WTC11 (cell line): ENCODE data around the gene TPP1. TPM values are rescaled to one million over a fixed set of nuclear protein-coding genes. Genes with fewer than 3 reads are reported as not detected.

Experiments
- ATAC-seq: fragments of 200-7000 bp; cut with Tn5 transposase; 2 replicates; pipeline ENCODE4 v1.10.0; 2021; ENCODE audit warnings: mild to moderate bottlenecking, moderate library complexity
- CTCF ChIA-PET: fragments of 300-600 bp; sonication (Branson Sonifier 250); formaldehyde crosslinking; loops from one replicate; lab custom pipeline; 2021; ENCODE audit warnings: antibody characterized with exemption; lab: Charles Lee
- POLR2A ChIA-PET: fragments of 350-600 bp; sonication (Branson Sonifier 250); formaldehyde crosslinking; loops from one replicate; lab custom pipeline; 2021; ENCODE audit warnings: antibody characterized with exemption; lab: Charles Lee
- DNase-seq: peaks from one replicate; pipeline ENCODE4 v3.0.0; 2021; ENCODE audit warnings: low spot score
- H3K27ac Mint-ChIP-seq: 2 replicates; pipeline ENCODE4 v1.8.0; 2021; ENCODE audit warnings: mixed read lengths
- H3K27me3 Mint-ChIP-seq: 2 replicates; pipeline ENCODE4 v1.8.0; 2021; ENCODE audit warnings: low read depth, mild to moderate bottlenecking, moderate library complexity, mixed read lengths
- H3K36me3 Mint-ChIP-seq: 2 replicates; pipeline ENCODE4 v1.8.0; 2021; ENCODE audit warnings: mixed read lengths
- H3K4me1 Mint-ChIP-seq: 2 replicates; pipeline ENCODE4 v1.8.0; 2022; ENCODE audit warnings: mixed read lengths
- H3K4me3 Mint-ChIP-seq: 2 replicates; pipeline ENCODE4 v1.8.0; 2021; ENCODE audit warnings: mild to moderate bottlenecking, moderate library complexity, mixed read lengths
- H3K9me3 Mint-ChIP-seq: 2 replicates; pipeline ENCODE4 v1.8.0; 2021; ENCODE audit warnings: mixed read lengths
- ATF1 ChIP-seq: sonication (generic); formaldehyde crosslinking; IDR thresholded peaks from 2 replicates; pipeline ENCODE4 v1.8.1; 2023; ENCODE audit warnings: mild to moderate bottlenecking, moderate library complexity, missing genetic modification reagents
- GTF2I ChIP-seq: fragments of 250-450 bp; sonication (Bioruptor Pico); conservative IDR thresholded peaks from 2 replicates; pipeline ENCODE4 v1.4.0; 2021; ENCODE audit warnings: mild to moderate bottlenecking
- JUN ChIP-seq: sonication (generic); formaldehyde crosslinking; IDR thresholded peaks from 2 replicates; pipeline ENCODE4 v1.8.0; 2023; ENCODE audit warnings: mild to moderate bottlenecking, missing genetic modification reagents
- NFYB ChIP-seq: sonication (generic); formaldehyde crosslinking; conservative IDR thresholded peaks from 2 replicates; pipeline ENCODE4 v1.8.0; 2022; ENCODE audit warnings: low read depth, missing genetic modification reagents
- NR1H2 ChIP-seq: sonication (generic); formaldehyde crosslinking; IDR thresholded peaks from 2 replicates; pipeline ENCODE4 v1.9.0; 2021; ENCODE audit warnings: mild to moderate bottlenecking, moderate library complexity, missing genetic modification reagents
- NR3C1 ChIP-seq: sonication (generic); formaldehyde crosslinking; conservative IDR thresholded peaks from 2 replicates; pipeline ENCODE4 v1.8.1; 2023; ENCODE audit warnings: low read depth, mild to moderate bottlenecking, missing genetic modification reagents
- PRRX2 ChIP-seq: fragments of 250-450 bp; sonication (Bioruptor Pico); IDR thresholded peaks from 2 replicates; pipeline ENCODE4 v1.8.0; 2021; ENCODE audit warnings: mild to moderate bottlenecking
- RELA ChIP-seq: sonication (generic); formaldehyde crosslinking; IDR thresholded peaks from 2 replicates; pipeline ENCODE4 v1.8.1; 2022; ENCODE audit warnings: missing genetic modification reagents, mild to moderate bottlenecking, borderline replicate concordance
- TEAD4 ChIP-seq: sonication (generic); formaldehyde crosslinking; IDR thresholded peaks from 2 replicates; pipeline ENCODE4 v1.8.0; 2022; ENCODE audit warnings: mild to moderate bottlenecking, missing genetic modification reagents
- ZNF263 ChIP-seq: sonication (generic); formaldehyde crosslinking; IDR thresholded peaks from 2 replicates; pipeline ENCODE4 v1.8.1; 2022; ENCODE audit warnings: low read depth, mild to moderate bottlenecking, moderate library complexity, missing genetic modification reagents
- total RNA-seq: library from RNA; stranded (reverse); gene quantifications from 3 replicates; pipeline ENCODE4 v1.2.3, GENCODE V29; 2021
- TF ChIP-seq, protein P1 (sequence below): sonication (generic); formaldehyde crosslinking; IDR thresholded peaks from 2 replicates; pipeline ENCODE4 v1.8.0; 2023; ENCODE audit warnings: mild to moderate bottlenecking, missing genetic modification reagents
- TF ChIP-seq, protein P2 (sequence below): sonication (generic); formaldehyde crosslinking; IDR thresholded peaks from 2 replicates; pipeline ENCODE4 v1.8.1; 2023; ENCODE audit warnings: mild to moderate bottlenecking, missing genetic modification reagents, moderate library complexity
- TF ChIP-seq, protein P3 (sequence below): sonication (generic); formaldehyde crosslinking; IDR thresholded peaks from 2 replicates; pipeline ENCODE4 v1.8.0; 2022; ENCODE audit warnings: mild to moderate bottlenecking, missing genetic modification reagents
- TF ChIP-seq, protein P4 (sequence below): sonication (generic); formaldehyde crosslinking; IDR thresholded peaks from 2 replicates; pipeline ENCODE4 v1.8.0; 2022; ENCODE audit warnings: mild to moderate bottlenecking, missing genetic modification reagents
- TF ChIP-seq, protein P5 (sequence below): sonication (generic); formaldehyde crosslinking; conservative IDR thresholded peaks from 2 replicates; pipeline ENCODE4 v1.8.1; 2023; ENCODE audit warnings: mild to moderate bottlenecking, low read depth, missing genetic modification reagents, moderate library complexity
- TF ChIP-seq, protein P6 (sequence below): fragments of 250-450 bp; sonication (Bioruptor Pico); IDR thresholded peaks from 2 replicates; pipeline ENCODE4 v1.8.0; 2021; ENCODE audit warnings: mild to moderate bottlenecking
- TF ChIP-seq, protein P7 (sequence below): sonication (generic); formaldehyde crosslinking; IDR thresholded peaks from 2 replicates; pipeline ENCODE4 v1.8.1; 2023; ENCODE audit warnings: mild to moderate bottlenecking, missing genetic modification reagents
- TF ChIP-seq, protein P8 (sequence below): fragments of 250-450 bp; sonication (Bioruptor Pico); conservative IDR thresholded peaks from 2 replicates; pipeline ENCODE4 v1.9.0; 2021; ENCODE audit warnings: mild to moderate bottlenecking
- TF ChIP-seq, protein P9 (sequence below): sonication (generic); formaldehyde crosslinking; IDR thresholded peaks from 2 replicates; pipeline ENCODE4 v1.8.1; 2023; ENCODE audit warnings: mild to moderate bottlenecking, missing genetic modification reagents, moderate library complexity

Gene TPP1
- total RNA-seq, 1 experiment from 2014 or later: 36.2 TPM

DNA sequence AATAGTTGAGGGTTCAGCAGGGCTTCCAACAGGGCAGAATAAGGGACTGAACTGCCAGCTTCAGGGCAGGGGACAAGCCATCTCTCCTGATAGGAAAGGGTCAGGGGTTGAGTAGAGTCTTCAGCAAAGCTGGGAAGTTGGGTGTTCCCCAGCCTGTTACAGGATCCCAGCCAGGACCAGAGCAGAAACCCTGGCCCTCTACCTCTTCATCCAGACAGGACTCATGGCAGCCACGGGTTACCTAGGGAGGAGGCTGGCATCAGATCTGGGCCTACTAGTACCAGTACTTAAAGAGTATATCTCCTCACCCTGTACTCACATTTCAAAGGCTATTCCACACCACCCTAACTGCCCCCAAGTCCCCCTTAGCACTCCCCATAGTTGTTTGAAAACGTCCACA is 4.8 kb downstream of the TPP1 start:
- DNase-seq (no peak), ATAC-seq (no peak)
- Mint-ChIP-seq H3K4me3 (no peak overlapping the region), H3K4me1 (peaks cover 6% of the 10 kb centered on the region), H3K27me3 (no peaks in the 10 kb centered on the region), H3K36me3 (peaks cover 14% of the 10 kb centered on the region), H3K9me3 (no peaks in the 10 kb centered on the region), H3K27ac (no peak overlapping the region)
- CTCF ChIA-PET: no interaction called here
- TF ChIP-seq, protein P1, sequence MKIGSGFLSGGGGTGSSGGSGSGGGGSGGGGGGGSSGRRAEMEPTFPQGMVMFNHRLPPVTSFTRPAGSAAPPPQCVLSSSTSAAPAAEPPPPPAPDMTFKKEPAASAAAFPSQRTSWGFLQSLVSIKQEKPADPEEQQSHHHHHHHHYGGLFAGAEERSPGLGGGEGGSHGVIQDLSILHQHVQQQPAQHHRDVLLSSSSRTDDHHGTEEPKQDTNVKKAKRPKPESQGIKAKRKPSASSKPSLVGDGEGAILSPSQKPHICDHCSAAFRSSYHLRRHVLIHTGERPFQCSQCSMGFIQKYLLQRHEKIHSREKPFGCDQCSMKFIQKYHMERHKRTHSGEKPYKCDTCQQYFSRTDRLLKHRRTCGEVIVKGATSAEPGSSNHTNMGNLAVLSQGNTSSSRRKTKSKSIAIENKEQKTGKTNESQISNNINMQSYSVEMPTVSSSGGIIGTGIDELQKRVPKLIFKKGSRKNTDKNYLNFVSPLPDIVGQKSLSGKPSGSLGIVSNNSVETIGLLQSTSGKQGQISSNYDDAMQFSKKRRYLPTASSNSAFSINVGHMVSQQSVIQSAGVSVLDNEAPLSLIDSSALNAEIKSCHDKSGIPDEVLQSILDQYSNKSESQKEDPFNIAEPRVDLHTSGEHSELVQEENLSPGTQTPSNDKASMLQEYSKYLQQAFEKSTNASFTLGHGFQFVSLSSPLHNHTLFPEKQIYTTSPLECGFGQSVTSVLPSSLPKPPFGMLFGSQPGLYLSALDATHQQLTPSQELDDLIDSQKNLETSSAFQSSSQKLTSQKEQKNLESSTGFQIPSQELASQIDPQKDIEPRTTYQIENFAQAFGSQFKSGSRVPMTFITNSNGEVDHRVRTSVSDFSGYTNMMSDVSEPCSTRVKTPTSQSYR (CRISPR knock-in tag): no peak
- TF ChIP-seq, protein P2, sequence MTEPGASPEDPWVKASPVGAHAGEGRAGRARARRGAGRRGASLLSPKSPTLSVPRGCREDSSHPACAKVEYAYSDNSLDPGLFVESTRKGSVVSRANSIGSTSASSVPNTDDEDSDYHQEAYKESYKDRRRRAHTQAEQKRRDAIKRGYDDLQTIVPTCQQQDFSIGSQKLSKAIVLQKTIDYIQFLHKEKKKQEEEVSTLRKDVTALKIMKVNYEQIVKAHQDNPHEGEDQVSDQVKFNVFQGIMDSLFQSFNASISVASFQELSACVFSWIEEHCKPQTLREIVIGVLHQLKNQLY (CRISPR knock-in tag): no peak
- TF ChIP-seq RELA (CRISPR knock-in tag) (no peak), TEAD4 (CRISPR knock-in tag) (no peak), PRRX2 (no peak), NFYB (CRISPR knock-in tag) (no peak), NR3C1 (CRISPR knock-in tag) (no peak), ZNF263 (no peak), JUN (CRISPR knock-in tag) (no peak), GTF2I (CRISPR knock-in tag) (no peak), ATF1 (no peak), NR1H2 (CRISPR knock-in tag) (no peak)
- TF ChIP-seq, protein P3, sequence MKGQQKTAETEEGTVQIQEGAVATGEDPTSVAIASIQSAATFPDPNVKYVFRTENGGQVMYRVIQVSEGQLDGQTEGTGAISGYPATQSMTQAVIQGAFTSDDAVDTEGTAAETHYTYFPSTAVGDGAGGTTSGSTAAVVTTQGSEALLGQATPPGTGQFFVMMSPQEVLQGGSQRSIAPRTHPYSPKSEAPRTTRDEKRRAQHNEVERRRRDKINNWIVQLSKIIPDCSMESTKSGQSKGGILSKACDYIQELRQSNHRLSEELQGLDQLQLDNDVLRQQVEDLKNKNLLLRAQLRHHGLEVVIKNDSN (CRISPR knock-in tag): no peak
- TF ChIP-seq, protein P4, sequence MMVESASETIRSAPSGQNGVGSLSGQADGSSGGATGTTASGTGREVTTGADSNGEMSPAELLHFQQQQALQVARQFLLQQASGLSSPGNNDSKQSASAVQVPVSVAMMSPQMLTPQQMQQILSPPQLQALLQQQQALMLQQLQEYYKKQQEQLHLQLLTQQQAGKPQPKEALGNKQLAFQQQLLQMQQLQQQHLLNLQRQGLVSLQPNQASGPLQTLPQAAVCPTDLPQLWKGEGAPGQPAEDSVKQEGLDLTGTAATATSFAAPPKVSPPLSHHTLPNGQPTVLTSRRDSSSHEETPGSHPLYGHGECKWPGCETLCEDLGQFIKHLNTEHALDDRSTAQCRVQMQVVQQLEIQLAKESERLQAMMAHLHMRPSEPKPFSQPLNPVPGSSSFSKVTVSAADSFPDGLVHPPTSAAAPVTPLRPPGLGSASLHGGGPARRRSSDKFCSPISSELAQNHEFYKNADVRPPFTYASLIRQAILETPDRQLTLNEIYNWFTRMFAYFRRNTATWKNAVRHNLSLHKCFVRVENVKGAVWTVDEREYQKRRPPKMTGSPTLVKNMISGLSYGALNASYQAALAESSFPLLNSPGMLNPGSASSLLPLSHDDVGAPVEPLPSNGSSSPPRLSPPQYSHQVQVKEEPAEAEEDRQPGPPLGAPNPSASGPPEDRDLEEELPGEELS (CRISPR knock-in tag): no peak
- TF ChIP-seq, protein P5, sequence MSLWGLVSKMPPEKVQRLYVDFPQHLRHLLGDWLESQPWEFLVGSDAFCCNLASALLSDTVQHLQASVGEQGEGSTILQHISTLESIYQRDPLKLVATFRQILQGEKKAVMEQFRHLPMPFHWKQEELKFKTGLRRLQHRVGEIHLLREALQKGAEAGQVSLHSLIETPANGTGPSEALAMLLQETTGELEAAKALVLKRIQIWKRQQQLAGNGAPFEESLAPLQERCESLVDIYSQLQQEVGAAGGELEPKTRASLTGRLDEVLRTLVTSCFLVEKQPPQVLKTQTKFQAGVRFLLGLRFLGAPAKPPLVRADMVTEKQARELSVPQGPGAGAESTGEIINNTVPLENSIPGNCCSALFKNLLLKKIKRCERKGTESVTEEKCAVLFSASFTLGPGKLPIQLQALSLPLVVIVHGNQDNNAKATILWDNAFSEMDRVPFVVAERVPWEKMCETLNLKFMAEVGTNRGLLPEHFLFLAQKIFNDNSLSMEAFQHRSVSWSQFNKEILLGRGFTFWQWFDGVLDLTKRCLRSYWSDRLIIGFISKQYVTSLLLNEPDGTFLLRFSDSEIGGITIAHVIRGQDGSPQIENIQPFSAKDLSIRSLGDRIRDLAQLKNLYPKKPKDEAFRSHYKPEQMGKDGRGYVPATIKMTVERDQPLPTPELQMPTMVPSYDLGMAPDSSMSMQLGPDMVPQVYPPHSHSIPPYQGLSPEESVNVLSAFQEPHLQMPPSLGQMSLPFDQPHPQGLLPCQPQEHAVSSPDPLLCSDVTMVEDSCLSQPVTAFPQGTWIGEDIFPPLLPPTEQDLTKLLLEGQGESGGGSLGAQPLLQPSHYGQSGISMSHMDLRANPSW (CRISPR knock-in tag): no peak
- TF ChIP-seq, protein P6, sequence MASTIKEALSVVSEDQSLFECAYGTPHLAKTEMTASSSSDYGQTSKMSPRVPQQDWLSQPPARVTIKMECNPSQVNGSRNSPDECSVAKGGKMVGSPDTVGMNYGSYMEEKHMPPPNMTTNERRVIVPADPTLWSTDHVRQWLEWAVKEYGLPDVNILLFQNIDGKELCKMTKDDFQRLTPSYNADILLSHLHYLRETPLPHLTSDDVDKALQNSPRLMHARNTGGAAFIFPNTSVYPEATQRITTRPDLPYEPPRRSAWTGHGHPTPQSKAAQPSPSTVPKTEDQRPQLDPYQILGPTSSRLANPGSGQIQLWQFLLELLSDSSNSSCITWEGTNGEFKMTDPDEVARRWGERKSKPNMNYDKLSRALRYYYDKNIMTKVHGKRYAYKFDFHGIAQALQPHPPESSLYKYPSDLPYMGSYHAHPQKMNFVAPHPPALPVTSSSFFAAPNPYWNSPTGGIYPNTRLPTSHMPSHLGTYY (CRISPR knock-in tag): no peak
- TF ChIP-seq, protein P7, sequence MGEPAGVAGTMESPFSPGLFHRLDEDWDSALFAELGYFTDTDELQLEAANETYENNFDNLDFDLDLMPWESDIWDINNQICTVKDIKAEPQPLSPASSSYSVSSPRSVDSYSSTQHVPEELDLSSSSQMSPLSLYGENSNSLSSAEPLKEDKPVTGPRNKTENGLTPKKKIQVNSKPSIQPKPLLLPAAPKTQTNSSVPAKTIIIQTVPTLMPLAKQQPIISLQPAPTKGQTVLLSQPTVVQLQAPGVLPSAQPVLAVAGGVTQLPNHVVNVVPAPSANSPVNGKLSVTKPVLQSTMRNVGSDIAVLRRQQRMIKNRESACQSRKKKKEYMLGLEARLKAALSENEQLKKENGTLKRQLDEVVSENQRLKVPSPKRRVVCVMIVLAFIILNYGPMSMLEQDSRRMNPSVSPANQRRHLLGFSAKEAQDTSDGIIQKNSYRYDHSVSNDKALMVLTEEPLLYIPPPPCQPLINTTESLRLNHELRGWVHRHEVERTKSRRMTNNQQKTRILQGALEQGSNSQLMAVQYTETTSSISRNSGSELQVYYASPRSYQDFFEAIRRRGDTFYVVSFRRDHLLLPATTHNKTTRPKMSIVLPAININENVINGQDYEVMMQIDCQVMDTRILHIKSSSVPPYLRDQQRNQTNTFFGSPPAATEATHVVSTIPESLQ (CRISPR knock-in tag): no peak
- TF ChIP-seq, protein P8, sequence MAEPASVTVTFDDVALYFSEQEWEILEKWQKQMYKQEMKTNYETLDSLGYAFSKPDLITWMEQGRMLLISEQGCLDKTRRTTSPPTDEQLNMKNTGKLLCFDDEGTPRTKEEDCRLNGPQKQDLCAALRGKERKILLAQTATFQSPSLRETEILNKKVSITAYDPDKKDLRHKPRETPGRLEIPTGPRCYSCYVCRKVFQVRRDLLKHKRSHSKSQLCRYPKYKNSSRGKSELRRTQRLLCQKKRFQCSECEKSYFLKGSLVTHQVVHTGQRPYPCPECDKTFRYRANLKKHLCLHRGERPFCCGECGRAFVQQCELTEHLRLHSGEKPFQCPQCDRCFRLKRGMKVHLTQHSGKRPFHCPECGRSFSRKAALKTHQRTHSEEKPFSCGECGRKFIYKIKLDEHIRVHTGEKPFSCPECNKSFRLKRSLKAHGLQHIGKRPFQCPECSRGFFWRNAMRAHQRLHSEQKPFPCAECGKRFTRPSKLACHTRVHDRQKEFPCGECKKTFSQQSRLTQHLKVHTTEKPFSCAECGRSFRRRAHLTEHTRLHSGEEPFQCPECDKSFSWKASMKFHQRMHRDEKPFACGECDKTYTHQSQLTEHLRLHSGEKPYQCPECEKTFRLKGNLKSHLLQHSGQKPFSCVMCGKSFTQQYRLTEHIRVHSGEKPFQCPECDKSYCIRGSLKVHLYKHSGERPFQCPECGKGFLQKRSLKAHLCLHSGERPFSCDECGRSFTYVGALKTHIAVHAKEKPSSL (CRISPR knock-in tag): no peak
- TF ChIP-seq, protein P9, sequence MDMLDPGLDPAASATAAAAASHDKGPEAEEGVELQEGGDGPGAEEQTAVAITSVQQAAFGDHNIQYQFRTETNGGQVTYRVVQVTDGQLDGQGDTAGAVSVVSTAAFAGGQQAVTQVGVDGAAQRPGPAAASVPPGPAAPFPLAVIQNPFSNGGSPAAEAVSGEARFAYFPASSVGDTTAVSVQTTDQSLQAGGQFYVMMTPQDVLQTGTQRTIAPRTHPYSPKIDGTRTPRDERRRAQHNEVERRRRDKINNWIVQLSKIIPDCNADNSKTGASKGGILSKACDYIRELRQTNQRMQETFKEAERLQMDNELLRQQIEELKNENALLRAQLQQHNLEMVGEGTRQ (CRISPR knock-in tag): no peak
- POLR2A ChIA-PET: no interaction called here
